ENCODE measurements around the gene NSDHL. TPM values are rescaled to one million over a fixed set of nuclear protein-coding genes. Genes with fewer than 3 reads are reported as not detected.

The NSDHL gene
- total and polyA plus RNA-seq, 2 of the 13 experiments (the other 11 are each of a cell fraction or from before 2014, with no cell fraction given) = 26.2 to 49.3 TPM

DNA sequence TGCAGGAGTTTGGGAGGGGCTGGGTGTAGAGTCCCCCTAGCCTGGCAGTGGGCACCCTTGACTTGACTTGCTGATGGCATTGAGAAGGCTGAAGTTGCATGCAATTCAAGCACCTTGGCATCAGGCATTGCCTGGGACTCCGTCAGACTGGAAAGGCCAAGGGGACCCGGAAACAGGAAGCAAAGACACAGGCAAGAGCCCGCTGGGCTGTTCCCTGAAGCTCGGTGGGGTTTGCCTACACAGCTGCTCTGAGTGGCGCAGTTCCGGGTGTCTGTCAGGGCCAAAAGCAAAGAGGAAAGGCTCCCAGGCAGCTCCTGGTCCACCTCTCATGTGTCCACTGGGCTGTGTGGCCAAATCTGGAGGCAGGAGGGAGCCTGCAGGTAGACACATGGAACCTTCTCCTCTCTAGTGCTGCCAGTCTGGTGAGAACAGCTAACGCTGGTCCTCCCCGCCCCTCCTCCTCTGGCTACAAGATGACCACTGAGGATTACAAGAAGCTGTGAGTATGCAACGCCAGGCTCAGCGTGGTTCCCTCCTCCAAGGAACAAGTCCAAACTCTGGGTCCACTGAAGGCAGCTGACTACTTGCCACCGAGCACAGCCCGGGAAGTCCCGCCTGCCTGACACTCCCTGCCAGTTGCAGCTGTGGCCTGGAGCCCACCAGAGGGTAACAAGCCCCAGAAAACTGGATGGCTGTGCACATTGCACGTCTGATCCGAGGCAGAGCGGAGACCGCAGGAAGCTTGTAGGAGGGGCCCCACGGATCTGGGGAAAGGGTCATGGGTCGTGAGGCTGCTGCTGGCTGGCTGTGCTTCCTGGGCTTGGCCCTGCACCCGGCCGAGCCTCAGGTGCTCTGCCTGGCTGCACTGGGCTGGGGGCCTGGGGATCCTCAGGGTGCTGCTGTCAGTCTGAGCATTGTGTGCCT is 87.1 kb downstream of the NSDHL start:
- H3K4me3 ChIP-seq (replicated peaks in 1 of 3; ENCODE audit: insufficient read depth in 1 of 3, low read depth in 2 of 3, low read length in 3 of 3) = peak overlapping the region; percentile 23 to 61 (median 35); a peak in 5 of 6 replicates
- no peak for FAIRE-seq
- no peaks in the 10 kb centered on the region for H4K20me1 ChIP-seq (ENCODE audit: insufficient read depth, low read length)
- CTCF ChIA-PET (ENCODE audit: low intra/inter-chr PET ratio, low total read pairs) = no interaction called here
- no TSS peak for BruUV-seq (replicated peaks)
- DNase-seq (ENCODE audit: low spot score) = no peak
- in situ Hi-C loops (cut with HindIII; ENCODE audit: extremely low pct_ligation_motif_present, low pct_unique_long_range_greater_than_20kb) = no loop called here
- peak; percentile 58 for ATAC-seq
- H3K36me3 ChIP-seq (replicated peaks in 1 of 2; ENCODE audit: control insufficient read depth in 1 of 2, insufficient read depth in 2 of 2, low read length in 2 of 2) = no peaks in the 10 kb centered on the region
- intact Hi-C loops (cut with micrococcal nuclease; ENCODE audit: unreplicated experiment) = no loop called here
- WGBS (ENCODE audit: low lambda C conversion rate) = 0% methylated on average over 4 of the region's 21 CpGs
- POLR2A ChIA-PET = interaction anchor here (2.0 kb wide), 1 partner anchor 24 kb away, joined by 5 read pairs; no protein-coding TSS in a partner anchor
- H3K4me2 ChIP-seq (ENCODE audit: low read depth, low read length) = peak overlapping the region; percentile 70
- no peaks in the 10 kb centered on the region for H3K9me3 ChIP-seq (ENCODE audit: low read length)
- H3K27me3 ChIP-seq (ENCODE audit: control insufficient read depth in 1 of 2, insufficient read depth in 2 of 2, low read length in 2 of 2) = no peaks in the 10 kb centered on the region; a peak in 1 of 5 replicates
- peak overlapping the region; percentile 15; the same call in 1 of the 2 replicates for H3K9ac ChIP-seq (ENCODE audit: insufficient read depth, low read depth, low read length)
- H2AFZ ChIP-seq (ENCODE audit: low read length) = no peak overlapping the region
- no peak overlapping the region for H3K27ac ChIP-seq (ENCODE audit: extremely low read length, insufficient read depth, low read length)
- H3K79me2 ChIP-seq (ENCODE audit: insufficient read depth, low read length) = no peaks in the 10 kb centered on the region
- H3K4me1 ChIP-seq (ENCODE audit: insufficient read depth, low read length) = peaks cover 11% of the 10 kb centered on the region
- TF ChIP-seq, protein P1, sequence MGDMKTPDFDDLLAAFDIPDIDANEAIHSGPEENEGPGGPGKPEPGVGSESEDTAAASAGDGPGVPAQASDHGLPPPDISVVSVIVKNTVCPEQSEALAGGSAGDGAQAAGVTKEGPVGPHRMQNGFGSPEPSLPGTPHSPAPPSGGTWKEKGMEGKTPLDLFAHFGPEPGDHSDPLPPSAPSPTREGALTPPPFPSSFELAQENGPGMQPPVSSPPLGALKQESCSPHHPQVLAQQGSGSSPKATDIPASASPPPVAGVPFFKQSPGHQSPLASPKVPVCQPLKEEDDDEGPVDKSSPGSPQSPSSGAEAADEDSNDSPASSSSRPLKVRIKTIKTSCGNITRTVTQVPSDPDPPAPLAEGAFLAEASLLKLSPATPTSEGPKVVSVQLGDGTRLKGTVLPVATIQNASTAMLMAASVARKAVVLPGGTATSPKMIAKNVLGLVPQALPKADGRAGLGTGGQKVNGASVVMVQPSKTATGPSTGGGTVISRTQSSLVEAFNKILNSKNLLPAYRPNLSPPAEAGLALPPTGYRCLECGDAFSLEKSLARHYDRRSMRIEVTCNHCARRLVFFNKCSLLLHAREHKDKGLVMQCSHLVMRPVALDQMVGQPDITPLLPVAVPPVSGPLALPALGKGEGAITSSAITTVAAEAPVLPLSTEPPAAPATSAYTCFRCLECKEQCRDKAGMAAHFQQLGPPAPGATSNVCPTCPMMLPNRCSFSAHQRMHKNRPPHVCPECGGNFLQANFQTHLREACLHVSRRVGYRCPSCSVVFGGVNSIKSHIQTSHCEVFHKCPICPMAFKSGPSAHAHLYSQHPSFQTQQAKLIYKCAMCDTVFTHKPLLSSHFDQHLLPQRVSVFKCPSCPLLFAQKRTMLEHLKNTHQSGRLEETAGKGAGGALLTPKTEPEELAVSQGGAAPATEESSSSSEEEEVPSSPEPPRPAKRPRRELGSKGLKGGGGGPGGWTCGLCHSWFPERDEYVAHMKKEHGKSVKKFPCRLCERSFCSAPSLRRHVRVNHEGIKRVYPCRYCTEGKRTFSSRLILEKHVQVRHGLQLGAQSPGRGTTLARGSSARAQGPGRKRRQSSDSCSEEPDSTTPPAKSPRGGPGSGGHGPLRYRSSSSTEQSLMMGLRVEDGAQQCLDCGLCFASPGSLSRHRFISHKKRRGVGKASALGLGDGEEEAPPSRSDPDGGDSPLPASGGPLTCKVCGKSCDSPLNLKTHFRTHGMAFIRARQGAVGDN (CRISPR knock-in tag; IDR thresholded peaks at IDR 0.05) = peak; percentile 59
- TF ChIP-seq KLF6 (CRISPR knock-in tag; IDR thresholded peaks at IDR 0.05) (no peak), ZNF292 (CRISPR knock-in tag; IDR thresholded peaks at IDR 0.05; ENCODE audit: borderline replicate concordance, low read depth) (no peak), RFX1 (IDR thresholded peaks at IDR 0.05) (no peak), THRA (CRISPR knock-in tag; IDR thresholded peaks at IDR 0.05; ENCODE audit: borderline replicate concordance) (no peak), CCAR2 (optimal IDR thresholded peaks at IDR 0.05; ENCODE audit: low read depth, low read length) (no peak), E2F5 (CRISPR knock-in tag; conservative IDR thresholded peaks at IDR 0.05) (no peak), ZNF263 (CRISPR knock-in tag; IDR thresholded peaks at IDR 0.05) (0 out of 2 replicates have a peak, but pooled peaks have one; percentile 36), ZNF530 (CRISPR knock-in tag; IDR thresholded peaks at IDR 0.05; ENCODE audit: low read depth) (no peak), ZNF264 (CRISPR knock-in tag; IDR thresholded peaks at IDR 0.05) (no peak)
- TF ChIP-seq, protein P2, sequence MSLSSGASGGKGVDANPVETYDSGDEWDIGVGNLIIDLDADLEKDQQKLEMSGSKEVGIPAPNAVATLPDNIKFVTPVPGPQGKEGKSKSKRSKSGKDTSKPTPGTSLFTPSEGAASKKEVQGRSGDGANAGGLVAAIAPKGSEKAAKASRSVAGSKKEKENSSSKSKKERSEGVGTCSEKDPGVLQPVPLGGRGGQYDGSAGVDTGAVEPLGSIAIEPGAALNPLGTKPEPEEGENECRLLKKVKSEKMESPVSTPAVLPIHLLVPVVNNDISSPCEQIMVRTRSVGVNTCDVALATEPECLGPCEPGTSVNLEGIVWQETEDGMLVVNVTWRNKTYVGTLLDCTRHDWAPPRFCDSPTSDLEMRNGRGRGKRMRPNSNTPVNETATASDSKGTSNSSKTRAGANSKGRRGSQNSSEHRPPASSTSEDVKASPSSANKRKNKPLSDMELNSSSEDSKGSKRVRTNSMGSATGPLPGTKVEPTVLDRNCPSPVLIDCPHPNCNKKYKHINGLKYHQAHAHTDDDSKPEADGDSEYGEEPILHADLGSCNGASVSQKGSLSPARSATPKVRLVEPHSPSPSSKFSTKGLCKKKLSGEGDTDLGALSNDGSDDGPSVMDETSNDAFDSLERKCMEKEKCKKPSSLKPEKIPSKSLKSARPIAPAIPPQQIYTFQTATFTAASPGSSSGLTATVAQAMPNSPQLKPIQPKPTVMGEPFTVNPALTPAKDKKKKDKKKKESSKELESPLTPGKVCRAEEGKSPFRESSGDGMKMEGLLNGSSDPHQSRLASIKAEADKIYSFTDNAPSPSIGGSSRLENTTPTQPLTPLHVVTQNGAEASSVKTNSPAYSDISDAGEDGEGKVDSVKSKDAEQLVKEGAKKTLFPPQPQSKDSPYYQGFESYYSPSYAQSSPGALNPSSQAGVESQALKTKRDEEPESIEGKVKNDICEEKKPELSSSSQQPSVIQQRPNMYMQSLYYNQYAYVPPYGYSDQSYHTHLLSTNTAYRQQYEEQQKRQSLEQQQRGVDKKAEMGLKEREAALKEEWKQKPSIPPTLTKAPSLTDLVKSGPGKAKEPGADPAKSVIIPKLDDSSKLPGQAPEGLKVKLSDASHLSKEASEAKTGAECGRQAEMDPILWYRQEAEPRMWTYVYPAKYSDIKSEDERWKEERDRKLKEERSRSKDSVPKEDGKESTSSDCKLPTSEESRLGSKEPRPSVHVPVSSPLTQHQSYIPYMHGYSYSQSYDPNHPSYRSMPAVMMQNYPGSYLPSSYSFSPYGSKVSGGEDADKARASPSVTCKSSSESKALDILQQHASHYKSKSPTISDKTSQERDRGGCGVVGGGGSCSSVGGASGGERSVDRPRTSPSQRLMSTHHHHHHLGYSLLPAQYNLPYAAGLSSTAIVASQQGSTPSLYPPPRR (CRISPR knock-in tag; IDR thresholded peaks at IDR 0.05; ENCODE audit: borderline replicate concordance) = no peak

Measured in HepG2 (cell line).